Iris pigment epithelial cell (primary cell): ENCODE measurements around the gene NCAM2.

Source experiments
- DNase-seq: peaks from one replicate; pipeline ENCODE4 v3.0.0-alpha.2; 2011; ENCODE audit warnings: low read depth

NCAM2 gene

GRCh38 chr21:20997636-20998455 is at the start of gene NCAM2:
Gene NCAM2 (plus strand): TSS chr21:20998409.
- DNase-seq = peak; percentile 71

- no peak for DNase-seq
Observed at GRCh38 chr21:20949884-20950283, 48.3 kb upstream of the NCAM2 start.

- no peak for DNase-seq
Observed at GRCh38 chr21:20965816-20966215, 32.4 kb upstream of the NCAM2 start.

GRCh38 chr21:20968391-20968790 is 29.8 kb upstream of the NCAM2 start:
- DNase-seq = no peak

- no peak for DNase-seq
Observed at GRCh38 chr21:20970691-20971090, 27.5 kb upstream of the NCAM2 start.

- peak; percentile 56 for DNase-seq
Observed at GRCh38 chr21:20971296-20971921, 26.8 kb upstream of the NCAM2 start.

- DNase-seq = no peak
Observed at GRCh38 chr21:20994790-20995189, 3.4 kb upstream of the NCAM2 start.

GRCh38 chr21:20996421-20997310 is 1.5 kb upstream of the NCAM2 start:
- DNase-seq = peak; percentile 47

- no peak for DNase-seq
Observed at GRCh38 chr21:20997311-20997635, 936 bp upstream of the NCAM2 start.

GRCh38 chr21:20998456-20998789 is 214 bp downstream of the NCAM2 start:
- DNase-seq = no peak

GRCh38 chr21:20998886-20999285 is 677 bp downstream of the NCAM2 start:
- DNase-seq = no peak

- peak; percentile 41 for DNase-seq
Observed at GRCh38 chr21:20999659-21000058, 1.4 kb downstream of the NCAM2 start.

- DNase-seq = no peak
Observed at GRCh38 chr21:21000591-21001175, 2.5 kb downstream of the NCAM2 start.

GRCh38 chr21:21001591-21002100 is 3.4 kb downstream of the NCAM2 start:
- no peak for DNase-seq

- no peak for DNase-seq
Observed at GRCh38 chr21:21002153-21002552, 3.9 kb downstream of the NCAM2 start.

GRCh38 chr21:21003701-21004100 is 5.5 kb downstream of the NCAM2 start:
- DNase-seq = peak; percentile 18

- no peak for DNase-seq
Observed at GRCh38 chr21:21007606-21008005, 9.4 kb downstream of the NCAM2 start.

- DNase-seq = no peak
Observed at GRCh38 chr21:21010228-21010627, 12.0 kb downstream of the NCAM2 start.

GRCh38 chr21:21010698-21011097 is 12.5 kb downstream of the NCAM2 start:
- DNase-seq = no peak

GRCh38 chr21:21018821-21019220 is 20.6 kb downstream of the NCAM2 start:
- DNase-seq = no peak

GRCh38 chr21:21019681-21020080 is 21.5 kb downstream of the NCAM2 start:
- DNase-seq = peak; percentile 14

GRCh38 chr21:21025742-21026141 is 27.5 kb downstream of the NCAM2 start:
- no peak for DNase-seq
